Measurements from ENCODE around the gene PPP5C. TPM values are rescaled to one million over a fixed set of nuclear protein-coding genes. Genes with fewer than 3 reads are reported as not detected.
"Not testable (repeated sequence)": the region's sequence is repeated elsewhere in the genome, so short reads cannot be mapped to it uniquely, and the experiment has no call there.

The PPP5C gene
- total RNA-seq, 2 experiments from 2014 or later = 108 to 111 TPM

DNA sequence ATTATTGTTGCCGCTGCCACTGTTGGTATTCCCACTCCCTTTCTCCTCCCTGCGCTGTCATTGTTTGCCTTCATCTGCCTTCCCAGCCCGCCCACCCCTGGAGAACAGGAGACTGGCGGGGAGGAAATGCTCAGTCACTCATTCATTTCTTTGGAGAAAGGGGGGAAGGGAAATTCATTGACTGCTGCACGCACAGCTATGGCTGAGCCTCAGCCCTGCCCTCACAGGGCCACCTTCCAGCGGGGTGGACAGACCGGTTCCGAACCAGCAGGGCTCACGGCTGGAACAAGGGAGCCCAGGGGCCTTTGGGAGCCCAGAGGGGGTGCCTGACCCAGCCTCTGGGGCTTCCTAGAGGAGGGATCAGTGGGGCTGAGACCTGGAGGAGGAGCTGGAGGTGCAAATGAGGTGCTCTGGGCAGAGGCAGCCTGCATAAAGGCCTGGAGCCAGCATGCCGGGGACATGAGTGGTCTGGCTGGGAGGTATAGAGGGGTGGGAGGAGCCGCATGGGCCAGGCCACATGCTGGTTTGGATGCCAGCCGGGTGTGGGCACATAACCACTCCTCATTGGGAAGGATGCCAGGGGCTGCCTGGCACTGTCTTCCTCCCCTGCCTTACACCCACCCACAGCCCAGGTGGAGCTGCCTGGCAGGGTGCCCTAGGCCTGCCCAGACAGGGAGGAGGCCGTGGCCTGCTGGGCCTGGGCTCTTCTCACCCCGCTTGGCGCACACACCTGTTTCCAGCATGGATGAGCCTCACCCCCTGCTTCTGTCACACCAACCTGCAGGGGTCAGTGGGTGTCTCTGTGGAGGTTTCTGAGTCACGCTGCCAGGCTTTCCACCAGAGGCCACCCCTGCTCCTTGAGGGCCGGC is 26.8 kb downstream of the PPP5C start:
- Mint-ChIP-seq H3K36me3 (ENCODE audit: low read depth) (peaks cover 26% of the 10 kb centered on the region), H3K27ac (no peak overlapping the region), H3K4me3 (no peak overlapping the region), H3K4me1 (ENCODE audit: low read depth) (peaks cover 30% of the 10 kb centered on the region), H3K9me3 (no peaks in the 10 kb centered on the region), H3K27me3 (no peaks in the 10 kb centered on the region)
- no peak for DNase-seq
- TF ChIP-seq, protein P1, sequence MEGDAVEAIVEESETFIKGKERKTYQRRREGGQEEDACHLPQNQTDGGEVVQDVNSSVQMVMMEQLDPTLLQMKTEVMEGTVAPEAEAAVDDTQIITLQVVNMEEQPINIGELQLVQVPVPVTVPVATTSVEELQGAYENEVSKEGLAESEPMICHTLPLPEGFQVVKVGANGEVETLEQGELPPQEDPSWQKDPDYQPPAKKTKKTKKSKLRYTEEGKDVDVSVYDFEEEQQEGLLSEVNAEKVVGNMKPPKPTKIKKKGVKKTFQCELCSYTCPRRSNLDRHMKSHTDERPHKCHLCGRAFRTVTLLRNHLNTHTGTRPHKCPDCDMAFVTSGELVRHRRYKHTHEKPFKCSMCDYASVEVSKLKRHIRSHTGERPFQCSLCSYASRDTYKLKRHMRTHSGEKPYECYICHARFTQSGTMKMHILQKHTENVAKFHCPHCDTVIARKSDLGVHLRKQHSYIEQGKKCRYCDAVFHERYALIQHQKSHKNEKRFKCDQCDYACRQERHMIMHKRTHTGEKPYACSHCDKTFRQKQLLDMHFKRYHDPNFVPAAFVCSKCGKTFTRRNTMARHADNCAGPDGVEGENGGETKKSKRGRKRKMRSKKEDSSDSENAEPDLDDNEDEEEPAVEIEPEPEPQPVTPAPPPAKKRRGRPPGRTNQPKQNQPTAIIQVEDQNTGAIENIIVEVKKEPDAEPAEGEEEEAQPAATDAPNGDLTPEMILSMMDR (IDR thresholded peaks at IDR 0.05) = no peak
- no peak for ATAC-seq
- CTCF ChIA-PET = no interaction called here
- intact Hi-C loops (cut with micrococcal nuclease) = no loop called here
- POLR2A ChIA-PET = interaction anchor here (1.1 kb wide), 1 partner anchor 10 kb away, joined by 3 read pairs; no protein-coding TSS in a partner anchor

DNA sequence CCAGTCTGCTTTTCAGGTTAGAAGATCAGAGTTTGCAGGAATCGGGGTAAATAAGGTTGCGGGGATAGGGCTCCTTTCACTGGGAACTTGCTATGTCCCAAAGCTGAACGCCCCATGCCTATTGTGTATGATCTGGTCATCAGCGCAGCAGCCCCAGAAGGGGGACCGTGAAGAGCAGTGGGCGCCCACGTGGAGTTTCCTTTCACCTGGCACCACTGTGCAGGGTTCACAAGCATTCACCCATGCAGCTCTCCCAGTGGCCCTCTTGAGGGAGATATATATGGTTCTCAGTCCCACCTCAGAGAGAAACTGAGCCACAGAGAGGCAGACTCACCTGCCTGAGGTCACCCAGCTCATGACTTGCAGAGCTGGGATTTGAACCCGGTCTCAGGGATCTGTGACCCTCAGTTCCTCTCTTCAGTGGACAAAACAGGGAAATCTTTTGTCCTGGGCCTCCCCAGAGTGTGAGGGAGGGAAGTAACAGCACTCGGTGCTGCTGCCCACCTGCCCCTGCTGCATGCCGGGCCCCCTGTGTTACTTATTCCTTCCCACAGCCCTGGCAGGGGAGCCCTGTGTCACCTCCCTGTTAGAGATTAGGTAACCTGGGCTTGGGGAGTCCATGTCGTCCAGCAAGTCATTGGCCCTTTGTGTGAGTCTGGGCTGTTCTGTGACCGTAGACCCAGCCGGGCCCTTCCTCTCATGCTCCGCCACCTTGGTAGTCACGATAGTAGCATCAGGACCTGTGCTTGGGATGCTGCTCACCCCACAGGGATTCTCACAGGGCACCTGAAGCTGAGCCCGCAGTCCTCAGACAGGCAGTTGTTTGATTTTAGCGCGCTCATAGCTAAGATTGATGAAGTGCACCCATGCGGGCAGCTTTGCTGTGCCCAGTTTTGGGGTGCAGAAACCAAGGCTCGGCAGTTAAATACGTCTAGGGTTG is 27.9 kb downstream of the PPP5C start:
- intact Hi-C loops (cut with micrococcal nuclease) = no loop called here
- TF ChIP-seq, protein P1 (IDR thresholded peaks at IDR 0.05) = no peak
- Mint-ChIP-seq H3K4me3 (no peak overlapping the region), H3K9me3 (no peaks in the 10 kb centered on the region), H3K4me1 (ENCODE audit: low read depth) (peaks cover 22% of the 10 kb centered on the region), H3K36me3 (ENCODE audit: low read depth) (peaks cover 32% of the 10 kb centered on the region), H3K27me3 (no peaks in the 10 kb centered on the region), H3K27ac (no peak overlapping the region)
- DNase-seq (no peak), ATAC-seq (no peak)
- ChIA-PET POLR2A (no interaction called here), CTCF (interaction anchor here (0.6 kb wide), 1 partner anchor 29 kb away, joined by 5 read pairs; no protein-coding TSS in a partner anchor)

DNA sequence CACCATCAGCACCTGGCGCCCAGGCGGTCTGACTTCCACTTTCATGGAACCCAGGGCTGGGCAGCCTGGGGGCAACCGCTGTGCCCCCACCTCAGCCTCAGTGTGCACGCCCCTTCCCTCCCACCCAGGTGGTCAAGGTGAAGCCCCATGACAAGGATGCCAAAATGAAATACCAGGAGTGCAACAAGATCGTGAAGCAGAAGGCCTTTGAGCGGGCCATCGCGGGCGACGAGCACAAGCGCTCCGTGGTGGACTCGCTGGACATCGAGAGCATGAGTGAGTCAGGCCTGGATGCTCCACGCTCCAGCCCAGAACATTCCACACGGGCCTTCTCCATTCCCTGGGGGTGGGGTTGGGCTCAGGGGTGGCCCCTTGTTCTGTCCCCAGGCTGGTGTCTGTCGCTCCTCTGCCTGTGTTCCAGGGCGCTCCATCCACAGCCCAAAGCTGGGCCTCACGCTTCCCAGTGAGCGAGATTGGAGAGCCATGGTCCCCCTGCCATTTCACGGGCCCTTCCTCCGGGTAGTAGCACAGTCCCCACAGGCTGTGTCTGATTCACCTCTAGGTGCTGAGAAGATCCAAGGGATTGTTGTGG is 28.7 kb downstream of the PPP5C start:
- ATAC-seq; POLR2A ChIA-PET; H3K4me3 Mint-ChIP-seq; H3K27me3 Mint-ChIP-seq; CTCF ChIA-PET; intact Hi-C loops (cut with micrococcal nuclease); DNase-seq; H3K27ac Mint-ChIP-seq; H3K9me3 Mint-ChIP-seq: not testable (repeated sequence)
- Mint-ChIP-seq H3K4me1 (ENCODE audit: low read depth) (peaks cover 23% of the 10 kb centered on the region), H3K36me3 (ENCODE audit: low read depth) (peaks cover 36% of the 10 kb centered on the region)

DNA sequence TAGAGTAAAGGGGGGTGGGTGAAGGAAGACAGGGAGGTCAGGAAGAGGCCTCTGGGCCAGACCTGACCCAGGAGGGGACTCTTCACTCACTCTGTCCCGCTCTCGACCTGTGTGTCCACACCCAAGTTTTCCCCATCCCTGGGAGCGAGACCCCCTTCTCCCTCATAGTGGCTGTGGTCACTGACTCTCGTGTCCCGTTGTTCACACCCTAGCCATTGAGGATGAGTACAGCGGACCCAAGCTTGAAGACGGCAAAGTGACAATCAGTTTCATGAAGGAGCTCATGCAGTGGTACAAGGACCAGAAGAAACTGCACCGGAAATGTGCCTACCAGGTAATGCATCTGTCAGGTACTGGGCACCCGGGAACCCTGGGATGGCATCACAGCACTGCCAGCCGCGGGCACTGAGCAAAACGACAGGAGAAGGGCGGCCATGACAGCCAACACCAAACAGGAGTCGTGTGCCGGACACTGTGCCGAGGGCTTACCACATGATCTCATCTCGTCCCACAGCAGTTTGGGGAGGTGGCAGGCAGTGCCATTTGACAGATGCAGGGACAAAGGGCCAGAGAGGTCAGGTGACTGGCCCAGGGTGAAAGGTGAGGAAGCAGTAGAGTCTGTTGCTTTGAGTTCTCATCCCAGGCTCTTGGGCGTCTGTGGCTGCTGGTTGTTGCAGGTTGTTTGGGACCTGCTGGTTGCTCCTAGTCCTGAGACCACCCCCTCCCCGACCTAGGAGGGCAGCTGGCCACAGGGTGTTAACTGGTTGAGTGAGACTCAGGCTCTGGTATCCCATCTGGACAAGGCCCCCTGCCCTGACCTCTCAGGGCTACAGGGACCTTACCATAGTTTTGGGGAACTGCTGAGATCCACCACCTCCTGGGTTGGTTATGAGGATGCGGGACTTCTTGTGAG is 29.6 kb downstream of the PPP5C start:
- intact Hi-C loops (cut with micrococcal nuclease) = no loop called here
- peaks cover 41% of the 10 kb centered on the region for H3K36me3 Mint-ChIP-seq (ENCODE audit: low read depth)

More for the DNA sequence above, 29.6 kb downstream of the PPP5C start:
- POLR2A ChIA-PET = no interaction called here
- ATAC-seq (no peak), DNase-seq (no peak)
- CTCF ChIA-PET = interaction anchor here (2.3 kb wide), 1 partner anchor 19 kb away, joined by 8 read pairs; no protein-coding TSS in a partner anchor
- H3K9me3 Mint-ChIP-seq = no peaks in the 10 kb centered on the region
- H3K27ac Mint-ChIP-seq = no peak overlapping the region
- no peaks in the 10 kb centered on the region for H3K27me3 Mint-ChIP-seq
- TF ChIP-seq, protein P1 (IDR thresholded peaks at IDR 0.05) = no peak
- no peak overlapping the region for H3K4me3 Mint-ChIP-seq
- H3K4me1 Mint-ChIP-seq (ENCODE audit: low read depth) = peaks cover 14% of the 10 kb centered on the region
